PC-3 (cell line): ENCODE results near the gene SIN3B. TPM values are rescaled to one million over a fixed set of nuclear protein-coding genes. Genes with fewer than 3 reads are reported as not detected.

Experiments used
- ATAC-seq: fragments of 200-7000 bp; cut with Tn5 transposase; 2 replicates; pipeline ENCODE4 v1.9.1; 2020; ENCODE audit warnings: mild to moderate bottlenecking, moderate library complexity
- BruUV-seq: library from RNA; stranded (reverse); fragments of 400-500 nt; replicated peaks from 2 replicates; lab custom pipeline; 2021; lab: Mats Ljungman, UMichigan
- CTCF ChIA-PET: fragments of 300-600 bp; sonication (Branson Sonifier 250); formaldehyde crosslinking; loops from one replicate; lab custom pipeline; 2022; ENCODE audit warnings: antibody characterized with exemption; lab: Charles Lee
- POLR2A ChIA-PET: fragments of 300-600 bp; sonication (Branson Sonifier 250); formaldehyde crosslinking; loops from one replicate; lab custom pipeline; 2022; ENCODE audit warnings: antibody characterized with exemption; ENCODE audit not compliant: unreplicated experiment; lab: Charles Lee
- DNase-seq: peaks from one replicate; pipeline ENCODE4 v3.0.0-alpha.2; 2015
- H2AFZ ChIP-seq: fragments of 300-600 bp; sonication (generic); 2 replicates; pipeline ENCODE4 v1.6.0; 2016; ENCODE audit warnings: antibody characterized with exemption, low read length
- H3F3A ChIP-seq: fragments of 300-600 bp; sonication (generic); one replicate; pipeline ENCODE4 v1.6.0; 2017; ENCODE audit warnings: antibody characterized with exemption, low read length, control low read depth, mild to moderate bottlenecking; ENCODE audit not compliant: unreplicated experiment
- H3K27ac ChIP-seq: fragments of 300-600 bp; sonication (generic); 2 replicates; pipeline ENCODE4 v1.5.1; 2016; ENCODE audit warnings: mild to moderate bottlenecking, low read length
- H3K27me3 ChIP-seq: fragments of 300-600 bp; sonication (generic); 2 replicates; pipeline ENCODE4 v1.6.1; 2016; ENCODE audit warnings: low read length, mixed read lengths
- H3K36me3 ChIP-seq: fragments of 300-600 bp; sonication (generic); 2 replicates; pipeline ENCODE4 v1.6.1; 2016; ENCODE audit warnings: low read depth, mixed run types, low read length, mixed read lengths
- H3K4me1 ChIP-seq: fragments of 300-600 bp; sonication (generic); 2 replicates; pipeline ENCODE4 v1.5.1; 2016; ENCODE audit warnings: low read length; ENCODE audit not compliant: insufficient read depth
- H3K4me2 ChIP-seq: fragments of 300-600 bp; sonication (generic); 2 replicates; pipeline ENCODE4 v1.6.0; 2016; ENCODE audit warnings: low read length
- H3K4me3 ChIP-seq: fragments of 300-600 bp; sonication (generic); 2 replicates; pipeline ENCODE4 v1.5.1; 2016; ENCODE audit warnings: mild to moderate bottlenecking, low read length, mixed read lengths
- H3K79me2 ChIP-seq: fragments of 300-600 bp; sonication (generic); 2 replicates; pipeline ENCODE4 v1.6.1; 2017; ENCODE audit warnings: low read length, mixed read lengths
- H3K9ac ChIP-seq: fragments of 300-600 bp; sonication (generic); 2 replicates; pipeline ENCODE4 v1.6.0; 2016; ENCODE audit warnings: mild to moderate bottlenecking, low read length
- H3K9me2 ChIP-seq: fragments of 300-600 bp; sonication (generic); replicated peaks from 2 replicates; pipeline ENCODE4 v1.6.1; 2016; ENCODE audit warnings: mixed run types, low read length, mixed read lengths
- H3K9me3 ChIP-seq: fragments of 300-600 bp; sonication (generic); 2 replicates; pipeline ENCODE4 v1.6.1; 2016; ENCODE audit warnings: low read length, mixed read lengths
- H4K20me1 ChIP-seq: fragments of 300-600 bp; sonication (generic); 2 replicates; pipeline ENCODE4 v1.6.1; 2016; ENCODE audit warnings: low read length, mixed read lengths
- CTCF ChIP-seq: fragments of 300-600 bp; sonication (generic); conservative IDR thresholded peaks from 2 replicates; pipeline ENCODE4 v1.5.1; 2017; ENCODE audit warnings: antibody characterized with exemption, low read depth, mild to moderate bottlenecking, low read length
- EZH2 ChIP-seq: fragments of 300-600 bp; sonication (generic); IDR thresholded peaks from one replicate; pipeline ENCODE4 v1.6.1; 2017; ENCODE audit warnings: antibody characterized with exemption, mild to moderate bottlenecking, low read length; ENCODE audit not compliant: unreplicated experiment
- EZH2phosphoT487 ChIP-seq: fragments of 300-600 bp; sonication (generic); IDR thresholded peaks from 2 replicates; pipeline ENCODE4 v1.6.1; 2018; ENCODE audit warnings: mild to moderate bottlenecking, antibody characterized with exemption, low read length, borderline replicate concordance
- intact Hi-C: fragments of 100-400 bp; cut with micrococcal nuclease; formaldehyde crosslinking; loops from 2 replicates; pipeline ENCODE4 v1.9.0; 2023
- total RNA-seq: library from RNA; depleted of rRNA; stranded (reverse); fragments of >200 nt; gene quantifications from 2 replicates; pipeline ENCODE4 v1.2.3, GENCODE V29; 2014

SIN3B gene
- total RNA-seq, 1 experiment from 2014 or later, result 46.4 TPM

- no peak for ATAC-seq
- DNase-seq, result no peak
- peaks cover 43% of the 10 kb centered on the region for H3K79me2 ChIP-seq
- H3K4me3 ChIP-seq, result no peak overlapping the region
- ChIA-PET POLR2A (no interaction called here), CTCF (no interaction called here)
- no peaks in the 10 kb centered on the region for H3K9me2 ChIP-seq
- H3K27ac ChIP-seq, result no peak overlapping the region
- H3K4me2 ChIP-seq, result no peak overlapping the region
- no peaks in the 10 kb centered on the region for H3K9me3 ChIP-seq
- H3F3A ChIP-seq, result peaks cover 6% of the 10 kb centered on the region
- TF ChIP-seq EZH2 (no peak), EZH2phosphoT487 (no peak), CTCF (no peak)
- H4K20me1 ChIP-seq, result no peaks in the 10 kb centered on the region
- H3K36me3 ChIP-seq, result peaks cover 37% of the 10 kb centered on the region
- H3K9ac ChIP-seq, result no peak overlapping the region
- peaks cover 19% of the 10 kb centered on the region for H3K4me1 ChIP-seq
- intact Hi-C loops, result loop anchor here (10.0 kb wide), 1 partner anchor 63 kb away; no protein-coding TSS in a partner anchor
- H2AFZ ChIP-seq, result no peak overlapping the region
- BruUV-seq, result no TSS peak
- H3K27me3 ChIP-seq, result no peaks in the 10 kb centered on the region
Observed at GRCh38 chr19:16831531-16831930, 2.3 kb downstream of the SIN3B start.

- no peak for TF ChIP-seq EZH2phosphoT487
- TF ChIP-seq CTCF, result no peak
- Histone ChIP-seq H3K36me3 (peaks cover 61% of the 10 kb centered on the region), H3K9me2 (no peaks in the 10 kb centered on the region), H3F3A (peaks cover 6% of the 10 kb centered on the region), H3K9ac (peak overlapping the region; percentile 64), H3K4me1 (peaks cover 19% of the 10 kb centered on the region), H2AFZ (no peak overlapping the region), H3K27ac (peak overlapping the region; percentile 92), H3K79me2 (peaks cover 49% of the 10 kb centered on the region), H3K4me2 (peak overlapping the region; percentile 65), H3K27me3 (no peaks in the 10 kb centered on the region), H3K4me3 (no peak overlapping the region), H4K20me1 (no peaks in the 10 kb centered on the region), H3K9me3 (no peaks in the 10 kb centered on the region)
- CTCF ChIA-PET, result no interaction called here
- ATAC-seq (peak; percentile 60), DNase-seq (peak; percentile 54)
- intact Hi-C loops, result loop anchor here (10.0 kb wide), 1 partner anchor 60 kb away; no protein-coding TSS in a partner anchor
- POLR2A ChIA-PET, result no interaction called here
- BruUV-seq, result no TSS peak
Observed at GRCh38 chr19:16834747-16835146, 5.5 kb downstream of the SIN3B start.

GRCh38 chr19:16836115-16837034 is 7.2 kb downstream of the SIN3B start:
- H3K27ac ChIP-seq, result no peak overlapping the region

More at GRCh38 chr19:16836115-16837034, 7.2 kb downstream of the SIN3B start:
- ATAC-seq (no peak; the same call in 1 of the 2 replicates), DNase-seq (no peak)
- Histone ChIP-seq H3K36me3 (peaks cover 66% of the 10 kb centered on the region), H3K79me2 (peaks cover 36% of the 10 kb centered on the region), H3F3A (peaks cover 6% of the 10 kb centered on the region), H2AFZ (no peak overlapping the region), H3K9me2 (no peaks in the 10 kb centered on the region), H3K27me3 (no peaks in the 10 kb centered on the region), H3K4me2 (no peak overlapping the region), H3K9me3 (no peaks in the 10 kb centered on the region), H3K4me1 (peaks cover 12% of the 10 kb centered on the region), H4K20me1 (no peaks in the 10 kb centered on the region), H3K9ac (no peak overlapping the region), H3K4me3 (no peak overlapping the region)
- BruUV-seq, result no TSS peak
- TF ChIP-seq EZH2phosphoT487 (no peak), CTCF (no peak), EZH2 (no peak)
- intact Hi-C loops, result loop anchor here (10.0 kb wide), 1 partner anchor 58 kb away; no protein-coding TSS in a partner anchor
- ChIA-PET CTCF (no interaction called here), POLR2A (no interaction called here)
